Measurements from ENCODE around the gene ADGRB2. TPM values are rescaled to one million over a fixed set of nuclear protein-coding genes. Genes with fewer than 3 reads are reported as not detected.
A peak's percentile ranks its signal among the peaks of the same experiment; 100 is the strongest.

The ADGRB2 gene
- total RNA-seq, 2 experiments from 2014 or later = 0.54 to 0.56 TPM

- H3K4me3 Mint-ChIP-seq = no peak overlapping the region
- peaks cover 31% of the 10 kb centered on the region for H3K4me1 Mint-ChIP-seq (ENCODE audit: low read depth)
- ATAC-seq = no peak
- no peaks in the 10 kb centered on the region for H3K9me3 Mint-ChIP-seq
- TF ChIP-seq, protein P1, sequence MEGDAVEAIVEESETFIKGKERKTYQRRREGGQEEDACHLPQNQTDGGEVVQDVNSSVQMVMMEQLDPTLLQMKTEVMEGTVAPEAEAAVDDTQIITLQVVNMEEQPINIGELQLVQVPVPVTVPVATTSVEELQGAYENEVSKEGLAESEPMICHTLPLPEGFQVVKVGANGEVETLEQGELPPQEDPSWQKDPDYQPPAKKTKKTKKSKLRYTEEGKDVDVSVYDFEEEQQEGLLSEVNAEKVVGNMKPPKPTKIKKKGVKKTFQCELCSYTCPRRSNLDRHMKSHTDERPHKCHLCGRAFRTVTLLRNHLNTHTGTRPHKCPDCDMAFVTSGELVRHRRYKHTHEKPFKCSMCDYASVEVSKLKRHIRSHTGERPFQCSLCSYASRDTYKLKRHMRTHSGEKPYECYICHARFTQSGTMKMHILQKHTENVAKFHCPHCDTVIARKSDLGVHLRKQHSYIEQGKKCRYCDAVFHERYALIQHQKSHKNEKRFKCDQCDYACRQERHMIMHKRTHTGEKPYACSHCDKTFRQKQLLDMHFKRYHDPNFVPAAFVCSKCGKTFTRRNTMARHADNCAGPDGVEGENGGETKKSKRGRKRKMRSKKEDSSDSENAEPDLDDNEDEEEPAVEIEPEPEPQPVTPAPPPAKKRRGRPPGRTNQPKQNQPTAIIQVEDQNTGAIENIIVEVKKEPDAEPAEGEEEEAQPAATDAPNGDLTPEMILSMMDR (IDR thresholded peaks at IDR 0.05) = no peak
- DNase-seq = no peak
- H3K36me3 Mint-ChIP-seq (ENCODE audit: low read depth) = no peaks in the 10 kb centered on the region
- H3K27me3 Mint-ChIP-seq = peaks cover 2% of the 10 kb centered on the region
- ChIA-PET CTCF (interaction anchor here (1.3 kb wide), 1 partner anchor 184 kb away, joined by 3 read pairs; no protein-coding TSS in a partner anchor), POLR2A (no interaction called here)
- H3K27ac Mint-ChIP-seq = no peak overlapping the region
- intact Hi-C loops (cut with micrococcal nuclease) = no loop called here
Measured at GRCh38 chr1:31747304-31747703, 16.8 kb downstream of the ADGRB2 start.

- H3K27ac Mint-ChIP-seq = no peak overlapping the region
- peaks cover 24% of the 10 kb centered on the region for H3K4me1 Mint-ChIP-seq (ENCODE audit: low read depth)
- peaks cover 2% of the 10 kb centered on the region for H3K27me3 Mint-ChIP-seq
- ChIA-PET POLR2A (no interaction called here), CTCF (interaction anchor here (1.6 to 2.8 kb wide), 6 partner anchors 18 to 60 kb away, joined by 4 to 28 read pairs (median 8); partner anchors contain the start of gene ADGRB2)
- peak; percentile 25 for DNase-seq
- intact Hi-C loops (cut with micrococcal nuclease) = no loop called here
- no peaks in the 10 kb centered on the region for H3K9me3 Mint-ChIP-seq
- H3K4me3 Mint-ChIP-seq = no peak overlapping the region
- peak; percentile 50 for ATAC-seq
- H3K36me3 Mint-ChIP-seq (ENCODE audit: low read depth) = no peaks in the 10 kb centered on the region
- TF ChIP-seq, protein P1 (IDR thresholded peaks at IDR 0.05) = no peak
Measured at GRCh38 chr1:31746687-31747086, 17.5 kb downstream of the ADGRB2 start.

DNA sequence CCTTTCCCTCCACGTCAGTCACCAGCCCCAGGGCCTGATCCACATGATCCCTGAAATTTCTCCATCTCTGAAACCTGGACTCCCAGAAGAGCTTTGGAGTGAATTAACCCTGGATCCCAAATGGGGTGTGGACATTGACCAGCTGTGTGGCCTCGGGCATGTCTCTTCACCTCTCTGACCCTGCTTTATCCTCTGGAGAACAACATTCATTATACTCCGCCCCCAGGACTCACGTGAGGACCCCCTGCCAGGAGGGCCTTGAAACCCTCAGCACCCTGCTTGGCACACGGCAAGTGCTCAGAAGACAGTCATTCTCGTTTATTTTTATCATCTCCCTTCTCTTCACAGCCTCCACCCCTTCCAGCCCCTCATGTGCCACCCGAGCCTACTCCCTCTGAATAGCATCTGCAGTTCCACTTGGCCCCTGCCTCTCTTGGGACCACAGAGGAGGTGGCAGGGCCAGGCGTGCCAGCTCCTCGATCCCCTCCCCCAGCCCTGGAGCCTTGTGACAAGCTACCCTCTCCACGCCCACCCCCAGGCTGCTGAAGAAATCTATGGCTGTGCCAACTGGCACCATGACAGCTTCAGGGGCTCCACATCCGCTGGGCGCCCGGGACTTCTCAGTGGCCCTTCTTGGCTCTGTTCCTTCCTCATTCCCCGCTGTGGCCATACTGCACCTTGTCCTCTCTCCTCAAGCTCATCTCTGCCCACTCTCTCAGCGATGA, 18.0 kb downstream of the ADGRB2 start:
- Mint-ChIP-seq H3K27me3 (peaks cover 2% of the 10 kb centered on the region), H3K4me3 (no peak overlapping the region), H3K27ac (no peak overlapping the region), H3K36me3 (ENCODE audit: low read depth) (no peaks in the 10 kb centered on the region), H3K9me3 (no peaks in the 10 kb centered on the region), H3K4me1 (ENCODE audit: low read depth) (peaks cover 19% of the 10 kb centered on the region)
- ChIA-PET CTCF (interaction anchor here (0.6 to 2.8 kb wide), 22 partner anchors 7 to 212 kb away, joined by 3 to 28 read pairs (median 5); partner anchors contain the start of gene ADGRB2), POLR2A (interaction anchor here (1.0 kb wide), 1 partner anchor 16 kb away, joined by 3 read pairs; no protein-coding TSS in a partner anchor)
- ATAC-seq = no peak
- TF ChIP-seq, protein P1 (IDR thresholded peaks at IDR 0.05) = no peak
- no peak for DNase-seq
- intact Hi-C loops (cut with micrococcal nuclease) = no loop called here

DNA sequence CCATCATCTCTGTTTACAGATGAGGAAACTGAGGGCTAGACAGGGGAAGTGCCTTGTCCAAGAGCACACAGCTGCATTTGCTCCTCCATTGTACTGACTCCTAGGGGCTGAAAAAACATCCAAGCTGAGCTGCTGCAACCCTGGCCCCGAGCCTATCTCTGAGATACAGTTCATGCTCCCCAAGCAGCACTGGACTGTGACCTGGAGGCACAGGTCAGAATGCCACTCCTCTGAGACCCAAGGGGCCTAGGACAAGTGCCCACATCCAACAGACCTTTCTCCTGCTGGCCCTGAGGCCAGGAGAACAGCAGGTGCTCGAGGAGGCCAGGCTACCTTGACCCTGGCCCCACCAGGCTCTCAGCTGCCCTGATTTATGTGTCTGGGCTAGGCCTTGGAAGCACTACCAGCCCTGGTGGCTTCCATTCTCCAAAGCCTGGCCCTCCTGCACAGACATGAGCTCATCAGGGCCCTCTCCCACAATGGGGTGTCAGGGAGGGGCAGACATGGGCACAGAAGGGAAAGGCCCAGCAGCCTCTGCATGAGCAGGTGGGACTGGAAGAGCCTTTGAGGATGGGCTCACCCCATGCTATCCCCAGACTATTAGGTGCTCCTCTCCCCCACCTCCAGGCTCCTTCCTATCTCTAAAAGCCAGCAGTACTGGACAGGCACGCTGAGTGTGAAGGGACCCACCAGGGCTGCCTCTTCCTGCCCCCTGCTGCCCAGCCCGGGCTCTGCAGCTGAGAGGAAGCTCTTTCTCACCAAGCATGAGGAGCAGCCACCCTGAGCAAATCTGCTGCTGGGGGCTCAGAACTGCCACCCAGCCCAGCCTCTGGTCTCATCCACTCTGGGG, 18.8 kb downstream of the ADGRB2 start:
- DNase-seq (peak; percentile 82), ATAC-seq (peak; percentile 92)
- H3K27ac Mint-ChIP-seq = no peak overlapping the region
- ChIA-PET POLR2A (interaction anchor here (1.0 to 1.1 kb wide), 2 partner anchors 16 to 44 kb away, joined by 3 to 4 read pairs; no protein-coding TSS in a partner anchor), CTCF (interaction anchor here (0.6 to 2.8 kb wide), 23 partner anchors 8 to 213 kb away, joined by 3 to 28 read pairs (median 5); partner anchors contain the start of gene ADGRB2)
- TF ChIP-seq, protein P1 (IDR thresholded peaks at IDR 0.05) = peak; percentile 75
- no peaks in the 10 kb centered on the region for H3K36me3 Mint-ChIP-seq (ENCODE audit: low read depth)
- H3K4me1 Mint-ChIP-seq (ENCODE audit: low read depth) = peaks cover 11% of the 10 kb centered on the region
- H3K9me3 Mint-ChIP-seq = no peaks in the 10 kb centered on the region
- intact Hi-C loops (cut with micrococcal nuclease) = no loop called here
- H3K4me3 Mint-ChIP-seq = no peak overlapping the region
- peaks cover 2% of the 10 kb centered on the region for H3K27me3 Mint-ChIP-seq
